A673 (cell line): ENCODE data around the gene TMEM240. TPM values are rescaled to one million over a fixed set of nuclear protein-coding genes. Genes with fewer than 3 reads are reported as not detected.

Experiments
- BruUV-seq: library from RNA; stranded (reverse); fragments of 400-500 nt; replicated peaks from 2 replicates; lab custom pipeline; 2021; lab: Mats Ljungman, UMichigan
- CTCF ChIA-PET: fragments of 300-600 bp; sonication (Branson Sonifier 250); formaldehyde crosslinking; loops from one replicate; lab custom pipeline; 2022; ENCODE audit warnings: antibody characterized with exemption; lab: Charles Lee
- POLR2A ChIA-PET: fragments of 300-600 bp; sonication (Branson Sonifier 250); formaldehyde crosslinking; loops from one replicate; lab custom pipeline; 2022; ENCODE audit warnings: antibody characterized with exemption; ENCODE audit not compliant: low non-redundant PET; lab: Charles Lee
- DNase-seq: peaks from one replicate; pipeline ENCODE4 v3.0.0-alpha.2; 2015; ENCODE audit warnings: low spot score
- H3K27ac ChIP-seq: fragments of 200-600 bp; sonication (generic); 2 replicates; pipeline ENCODE4 v1.5.1; 2016; ENCODE audit warnings: mixed run types, low read depth, mild to moderate bottlenecking, mixed read lengths, antibody characterized with exemption, low read length; ENCODE audit not compliant: poor library complexity, severe bottlenecking
- H3K27me3 ChIP-seq: fragments of 200-600 bp; sonication (generic); replicated peaks from 2 replicates; pipeline ENCODE4 v1.6.1; 2017; ENCODE audit warnings: mixed run types, low read depth, mild to moderate bottlenecking, mixed read lengths, antibody characterized with exemption, low read length; ENCODE audit not compliant: insufficient read depth, poor library complexity
- H3K36me3 ChIP-seq: fragments of 200-600 bp; sonication (generic); 2 replicates; pipeline ENCODE4 v1.6.1; 2016; ENCODE audit warnings: mixed run types, mild to moderate bottlenecking, mixed read lengths, antibody characterized with exemption, low read length; ENCODE audit not compliant: insufficient read depth, poor library complexity, severe bottlenecking
- H3K4me1 ChIP-seq: fragments of 200-600 bp; sonication (generic); 2 replicates; pipeline ENCODE4 v1.6.1; 2017; ENCODE audit warnings: mixed run types, mild to moderate bottlenecking, mixed read lengths, antibody characterized with exemption, low read length; ENCODE audit not compliant: insufficient read depth, poor library complexity, severe bottlenecking
- H3K4me3 ChIP-seq: fragments of 200-600 bp; sonication (generic); 2 replicates; pipeline ENCODE4 v1.5.1; 2016; ENCODE audit warnings: low read depth, mixed run types, mild to moderate bottlenecking, mixed read lengths, low read length; ENCODE audit not compliant: poor library complexity, severe bottlenecking
- H3K9me3 ChIP-seq: fragments of 200-600 bp; sonication (generic); 2 replicates; pipeline ENCODE4 v1.6.1; 2016; ENCODE audit warnings: mixed run types, low read depth, mild to moderate bottlenecking, mixed read lengths, antibody characterized with exemption, low read length; ENCODE audit not compliant: poor library complexity, severe bottlenecking
- EZH2 ChIP-seq: fragments of 200-600 bp; sonication (generic); IDR thresholded peaks from 2 replicates; pipeline ENCODE4 v1.6.1; 2017; ENCODE audit warnings: borderline replicate concordance, low read depth, mild to moderate bottlenecking, mixed read lengths, antibody characterized with exemption, low read length; ENCODE audit not compliant: poor library complexity, severe bottlenecking
- intact Hi-C: fragments of 100-400 bp; cut with micrococcal nuclease; formaldehyde crosslinking; loops from one replicate; pipeline ENCODE4 v1.10.0; 2022; ENCODE audit not compliant: unreplicated experiment
- total RNA-seq: library from RNA; stranded (reverse); gene quantifications from 2 replicates; pipeline ENCODE4 v1.2.3, GENCODE V29; 2021
- TF ChIP-seq, protein P1 (sequence below): fragments of 300-800, 200-600 bp; sonication (generic); conservative IDR thresholded peaks from 2 replicates; pipeline ENCODE4 v1.5.1; 2017; ENCODE audit warnings: low read depth, mild to moderate bottlenecking, antibody characterized with exemption, low read length, moderate library complexity, mixed read lengths

Gene TMEM240
- total RNA-seq, 1 experiment from 2014 or later: 6.8 TPM

GRCh38 chr1:1529936-1530335 lies 10.5 kb downstream of the TMEM240 start:
- BruUV-seq: no TSS peak
- ChIA-PET CTCF (no interaction called here), POLR2A (no interaction called here)
- Histone ChIP-seq H3K4me1 (no peaks in the 10 kb centered on the region), H3K27me3 (no peaks in the 10 kb centered on the region), H3K9me3 (no peaks in the 10 kb centered on the region), H3K4me3 (no peak overlapping the region), H3K36me3 (peaks cover 27% of the 10 kb centered on the region), H3K27ac (no peak overlapping the region)
- TF ChIP-seq, protein P1, sequence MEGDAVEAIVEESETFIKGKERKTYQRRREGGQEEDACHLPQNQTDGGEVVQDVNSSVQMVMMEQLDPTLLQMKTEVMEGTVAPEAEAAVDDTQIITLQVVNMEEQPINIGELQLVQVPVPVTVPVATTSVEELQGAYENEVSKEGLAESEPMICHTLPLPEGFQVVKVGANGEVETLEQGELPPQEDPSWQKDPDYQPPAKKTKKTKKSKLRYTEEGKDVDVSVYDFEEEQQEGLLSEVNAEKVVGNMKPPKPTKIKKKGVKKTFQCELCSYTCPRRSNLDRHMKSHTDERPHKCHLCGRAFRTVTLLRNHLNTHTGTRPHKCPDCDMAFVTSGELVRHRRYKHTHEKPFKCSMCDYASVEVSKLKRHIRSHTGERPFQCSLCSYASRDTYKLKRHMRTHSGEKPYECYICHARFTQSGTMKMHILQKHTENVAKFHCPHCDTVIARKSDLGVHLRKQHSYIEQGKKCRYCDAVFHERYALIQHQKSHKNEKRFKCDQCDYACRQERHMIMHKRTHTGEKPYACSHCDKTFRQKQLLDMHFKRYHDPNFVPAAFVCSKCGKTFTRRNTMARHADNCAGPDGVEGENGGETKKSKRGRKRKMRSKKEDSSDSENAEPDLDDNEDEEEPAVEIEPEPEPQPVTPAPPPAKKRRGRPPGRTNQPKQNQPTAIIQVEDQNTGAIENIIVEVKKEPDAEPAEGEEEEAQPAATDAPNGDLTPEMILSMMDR: no peak
- no peak for TF ChIP-seq EZH2
- intact Hi-C loops: no loop called here
- no peak for DNase-seq

GRCh38 chr1:1529321-1529720 lies 11.1 kb downstream of the TMEM240 start:
- ChIA-PET CTCF (no interaction called here), POLR2A (no interaction called here)
- TF ChIP-seq, protein P1: no peak
- no peak for TF ChIP-seq EZH2
- H3K4me3 ChIP-seq: no peak overlapping the region
- no peaks in the 10 kb centered on the region for H3K9me3 ChIP-seq
- intact Hi-C loops: no loop called here
- peaks cover 27% of the 10 kb centered on the region for H3K36me3 ChIP-seq
- H3K27ac ChIP-seq: no peak overlapping the region
- no peaks in the 10 kb centered on the region for H3K4me1 ChIP-seq
- no peaks in the 10 kb centered on the region for H3K27me3 ChIP-seq
- no TSS peak for BruUV-seq
- no peak for DNase-seq

DNA sequence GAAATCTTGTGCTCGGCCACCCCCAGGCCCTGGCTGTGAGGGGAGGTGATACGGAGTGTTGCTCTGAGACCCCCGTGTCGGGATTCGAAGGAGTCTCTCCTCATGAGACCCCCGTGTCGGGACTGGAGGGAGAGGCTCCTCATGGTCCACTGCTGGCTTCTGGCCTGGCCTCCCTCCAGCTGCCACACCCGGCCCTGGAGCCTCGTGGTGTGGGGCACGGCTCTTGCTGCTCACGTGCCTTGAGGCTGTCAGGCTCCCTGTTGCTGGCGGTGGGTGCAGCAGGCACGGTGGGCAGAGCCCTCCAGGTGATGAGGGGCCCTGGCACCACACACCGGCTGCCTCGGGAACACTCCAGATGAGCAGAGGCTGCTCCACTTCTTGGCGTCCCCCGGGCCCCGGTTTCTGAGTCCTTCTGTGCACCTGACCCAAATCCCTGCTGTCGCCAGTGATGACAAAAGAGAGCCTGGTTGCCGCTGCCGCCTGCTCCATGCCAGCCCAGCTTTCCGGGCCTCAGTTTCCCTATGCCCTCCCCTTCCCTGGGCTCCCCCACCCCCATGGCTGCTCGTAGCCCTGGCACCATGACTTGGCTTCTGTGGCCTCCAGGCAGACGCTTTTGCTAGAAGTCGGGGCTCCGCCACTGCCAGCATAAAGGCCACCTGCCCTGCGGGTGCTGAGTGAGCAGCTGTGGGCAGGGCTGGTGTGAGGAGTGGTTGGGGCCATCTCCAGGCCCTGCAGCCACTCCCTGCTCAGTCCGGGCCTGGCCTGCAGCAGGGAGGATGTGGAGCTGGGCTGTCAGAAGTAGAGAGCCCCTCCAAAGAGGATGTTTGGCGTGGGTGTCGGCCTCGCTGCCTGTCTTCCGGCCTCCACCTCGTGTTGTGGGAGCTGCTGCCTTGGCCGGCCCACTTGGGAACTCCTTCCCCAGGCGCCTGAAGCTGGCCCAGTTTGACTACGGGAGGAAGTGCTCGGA lies 11.8 kb downstream of the TMEM240 start:
- H3K4me3 ChIP-seq: no peak overlapping the region
- no peaks in the 10 kb centered on the region for H3K27me3 ChIP-seq
- ChIA-PET POLR2A (no interaction called here), CTCF (no interaction called here)
- no peak overlapping the region for H3K27ac ChIP-seq
- no TSS peak for BruUV-seq
- intact Hi-C loops: no loop called here
- H3K4me1 ChIP-seq: no peaks in the 10 kb centered on the region
- DNase-seq: no peak
- H3K36me3 ChIP-seq: peaks cover 27% of the 10 kb centered on the region
- no peaks in the 10 kb centered on the region for H3K9me3 ChIP-seq
- TF ChIP-seq EZH2: no peak
- TF ChIP-seq, protein P1: no peak
